GM23338 (cell line): ENCODE data around the gene PTMA. TPM values are rescaled to one million over a fixed set of nuclear protein-coding genes. Genes with fewer than 3 reads are reported as not detected.

ENCODE experiments used
- ATAC-seq: fragments of 200-7000 bp; cut with Tn5 transposase; 3 replicates; pipeline ENCODE4 v1.9.1; 2020
- DNase-seq: peaks from one replicate; pipeline ENCODE4 v3.0.0-alpha.2; 2015; ENCODE audit warnings: low spot score
- H2AFZ ChIP-seq: fragments of 200-600 bp; sonication (generic); 2 replicates; pipeline ENCODE4 v1.8.0; 2016; ENCODE audit warnings: antibody characterized with exemption, mild to moderate bottlenecking, moderate library complexity
- H3F3A ChIP-seq: fragments of 200-600 bp; sonication (generic); replicated peaks from 2 replicates; pipeline ENCODE4 v1.8.0; 2017; ENCODE audit warnings: antibody characterized with exemption, mixed run types, low read depth
- H3K27ac ChIP-seq: fragments of 200-600 bp; sonication (generic); 2 replicates; pipeline ENCODE4 v1.6.1; 2016; ENCODE audit warnings: low read depth
- H3K27me3 ChIP-seq: fragments of 200-600 bp; sonication (generic); 2 replicates; pipeline ENCODE4 v1.8.0; 2016; ENCODE audit warnings: mild to moderate bottlenecking, mixed run types, moderate library complexity; ENCODE audit not compliant: insufficient read depth
- H3K36me3 ChIP-seq: fragments of 200-600 bp; sonication (generic); 2 replicates; pipeline ENCODE4 v1.8.0; 2016; ENCODE audit warnings: mild to moderate bottlenecking; ENCODE audit not compliant: insufficient read depth
- H3K4me1 ChIP-seq: fragments of 200-600 bp; sonication (generic); 2 replicates; pipeline ENCODE4 v1.8.0; 2016; ENCODE audit warnings: mild to moderate bottlenecking, moderate library complexity; ENCODE audit not compliant: insufficient read depth
- H3K4me2 ChIP-seq: fragments of 200-600 bp; sonication (generic); 2 replicates; pipeline ENCODE4 v1.7.1; 2017; ENCODE audit warnings: mixed run types
- H3K4me3 ChIP-seq: fragments of 200-600 bp; sonication (generic); 2 replicates; pipeline ENCODE4 v1.6.1; 2016; ENCODE audit warnings: mixed run types
- H3K79me2 ChIP-seq: fragments of 200-600 bp; sonication (generic); replicated peaks from 2 replicates; pipeline ENCODE4 v1.8.0; 2017; ENCODE audit warnings: mild to moderate bottlenecking; ENCODE audit not compliant: insufficient read depth
- H3K9me2 ChIP-seq: fragments of 200-600 bp; sonication (generic); 2 replicates; pipeline ENCODE4 v1.8.0; 2017; ENCODE audit not compliant: insufficient read depth
- H4K20me1 ChIP-seq: fragments of 200-600 bp; sonication (generic); replicated peaks from 2 replicates; pipeline ENCODE4 v1.8.0; 2017; ENCODE audit warnings: mild to moderate bottlenecking; ENCODE audit not compliant: insufficient read depth
- H3K27ac Mint-ChIP-seq: 2 replicates; pipeline ENCODE4 v1.8.0; 2020; ENCODE audit warnings: inconsistent platforms, mild to moderate bottlenecking, moderate library complexity, mixed read lengths
- H3K27me3 Mint-ChIP-seq: 3 replicates; pipeline ENCODE4 v1.8.0; 2022; ENCODE audit warnings: low read depth, mild to moderate bottlenecking, moderate library complexity, mixed read lengths, inconsistent platforms; ENCODE audit not compliant: insufficient read depth, poor library complexity
- H3K36me3 Mint-ChIP-seq: 3 replicates; pipeline ENCODE4 v1.8.0; 2021; ENCODE audit warnings: low read depth, mild to moderate bottlenecking, inconsistent platforms, moderate library complexity, mixed read lengths
- H3K4me1 Mint-ChIP-seq: 3 replicates; pipeline ENCODE4 v1.8.0; 2020; ENCODE audit warnings: mild to moderate bottlenecking, inconsistent platforms, mixed read lengths
- H3K4me3 Mint-ChIP-seq: 3 replicates; pipeline ENCODE4 v1.8.0; 2021; ENCODE audit warnings: moderate library complexity, mild to moderate bottlenecking, inconsistent platforms, mixed read lengths
- H3K9me3 Mint-ChIP-seq: 3 replicates; pipeline ENCODE4 v1.8.0; 2020; ENCODE audit warnings: moderate library complexity, mild to moderate bottlenecking, inconsistent platforms, mixed read lengths
- EZH2 ChIP-seq: fragments of 200-600 bp; sonication (generic); IDR thresholded peaks from one replicate; pipeline ENCODE4 v1.8.0; 2017; ENCODE audit warnings: antibody characterized with exemption, mild to moderate bottlenecking, low read depth; ENCODE audit not compliant: unreplicated experiment
- JUNB ChIP-seq: IDR thresholded peaks from one replicate; pipeline ENCODE4 v1.6.1; 2016; ENCODE audit warnings: antibody characterized with exemption; ENCODE audit not compliant: unreplicated experiment
- POLR2AphosphoS5 ChIP-seq: IDR thresholded peaks from 2 replicates; pipeline ENCODE4 v1.6.1; 2016; ENCODE audit warnings: antibody characterized with exemption, low read depth
- STAT1 ChIP-seq: IDR thresholded peaks from one replicate; pipeline ENCODE4 v1.6.1; 2016; ENCODE audit warnings: antibody characterized with exemption; ENCODE audit not compliant: unreplicated experiment
- polyA plus RNA-seq: library from polyadenylated mRNA; unstranded; fragments of >200 nt; fragmentation: Nextera tagmentation; extraction: Ambion mirVana; gene quantifications from 2 replicates; pipeline ENCODE4 v1.2.1, GENCODE V29; 2016
- total RNA-seq: library from RNA; depleted of rRNA; stranded (reverse); fragments of >200 nt; shearing (Covaris generic); gene quantifications from 2 replicates; pipeline ENCODE4 v1.2.3, GENCODE V29; 2014
- TF ChIP-seq, protein P1 (sequence below), 2 experiments: fragments of 200-600 bp in 1 of 2; sonication (generic) in 1 of 2; conservative IDR thresholded peaks; 2 replicates each; pipeline versions ENCODE4 v1.5.1 to v1.6.1; 2016 to 2017; ENCODE audit warnings: antibody characterized with exemption in 2 of 2, low read depth in 2 of 2, mild to moderate bottlenecking in 2 of 2, moderate library complexity in 1 of 2

Gene PTMA
- total and polyA plus RNA-seq, 2 experiments from 2014 or later, result 1,861 to 8,990 TPM

DNA sequence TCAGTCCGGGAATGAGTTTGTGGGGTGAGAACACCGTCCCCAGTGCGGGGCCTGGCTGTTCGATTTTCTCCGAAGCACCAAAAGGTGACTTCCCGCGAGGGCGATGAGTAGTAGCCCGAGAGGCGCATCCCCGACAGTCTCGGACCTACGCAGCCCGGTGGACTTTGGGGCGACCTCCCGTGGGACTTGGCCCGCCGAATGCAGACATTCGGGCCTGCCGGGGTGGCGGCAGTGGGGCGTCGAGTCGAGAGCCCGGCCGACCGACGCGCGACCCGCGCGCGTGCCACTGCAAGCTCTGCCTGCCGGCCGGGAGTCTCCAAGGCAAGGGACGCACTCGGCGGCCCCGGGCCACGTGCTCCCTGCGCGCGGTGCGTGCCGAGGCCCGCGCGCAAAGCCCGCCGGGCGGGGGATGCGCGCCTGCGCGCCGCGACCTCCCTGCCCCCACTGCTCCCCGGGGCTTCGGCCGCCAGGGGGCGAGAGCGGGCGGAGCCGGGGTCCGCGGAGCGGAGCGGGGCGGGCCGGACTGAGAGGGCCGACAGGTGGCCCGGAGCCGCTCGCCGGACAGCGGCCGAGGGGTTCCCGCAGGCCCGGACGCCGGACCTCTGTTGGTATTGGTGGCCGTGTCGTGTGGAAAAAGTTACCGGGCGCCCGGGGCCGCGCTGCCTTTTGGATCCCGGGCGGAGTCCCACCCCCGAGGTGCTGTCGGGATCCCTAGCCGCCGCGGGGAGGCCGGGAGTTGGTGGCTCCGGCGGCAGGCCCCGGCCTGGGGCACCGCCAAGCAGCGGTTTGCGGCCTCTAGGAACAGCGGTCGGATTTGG is 1.9 kb downstream of the PTMA start:
- Histone ChIP-seq H2AFZ (no peak overlapping the region), H3K36me3 (peaks cover 29% of the 10 kb centered on the region), H3K79me2 (peaks cover 68% of the 10 kb centered on the region), H4K20me1 (peaks cover 17% of the 10 kb centered on the region), H3F3A (peaks cover 52% of the 10 kb centered on the region), H3K27me3 (no peaks in the 10 kb centered on the region), H3K4me2 (peak overlapping the region; percentile 100), H3K27ac (peak overlapping the region; percentile 99), H3K4me3 (peak overlapping the region; percentile 88), H3K4me1 (peaks cover 38% of the 10 kb centered on the region), H3K9me2 (no peaks in the 10 kb centered on the region)
- Mint-ChIP-seq H3K4me3 (peak overlapping the region; percentile 95), H3K36me3 (peaks cover 57% of the 10 kb centered on the region), H3K9me3 (peaks cover 22% of the 10 kb centered on the region), H3K27me3 (peaks cover 70% of the 10 kb centered on the region), H3K27ac (peak overlapping the region; percentile 99), H3K4me1 (peaks cover 32% of the 10 kb centered on the region)
- peak; percentile 67 for DNase-seq
- no peak; the same call in 2 of the 3 replicates for ATAC-seq
- TF ChIP-seq JUNB (no peak), POLR2AphosphoS5 (peak; percentile 51)
- TF ChIP-seq, protein P1, sequence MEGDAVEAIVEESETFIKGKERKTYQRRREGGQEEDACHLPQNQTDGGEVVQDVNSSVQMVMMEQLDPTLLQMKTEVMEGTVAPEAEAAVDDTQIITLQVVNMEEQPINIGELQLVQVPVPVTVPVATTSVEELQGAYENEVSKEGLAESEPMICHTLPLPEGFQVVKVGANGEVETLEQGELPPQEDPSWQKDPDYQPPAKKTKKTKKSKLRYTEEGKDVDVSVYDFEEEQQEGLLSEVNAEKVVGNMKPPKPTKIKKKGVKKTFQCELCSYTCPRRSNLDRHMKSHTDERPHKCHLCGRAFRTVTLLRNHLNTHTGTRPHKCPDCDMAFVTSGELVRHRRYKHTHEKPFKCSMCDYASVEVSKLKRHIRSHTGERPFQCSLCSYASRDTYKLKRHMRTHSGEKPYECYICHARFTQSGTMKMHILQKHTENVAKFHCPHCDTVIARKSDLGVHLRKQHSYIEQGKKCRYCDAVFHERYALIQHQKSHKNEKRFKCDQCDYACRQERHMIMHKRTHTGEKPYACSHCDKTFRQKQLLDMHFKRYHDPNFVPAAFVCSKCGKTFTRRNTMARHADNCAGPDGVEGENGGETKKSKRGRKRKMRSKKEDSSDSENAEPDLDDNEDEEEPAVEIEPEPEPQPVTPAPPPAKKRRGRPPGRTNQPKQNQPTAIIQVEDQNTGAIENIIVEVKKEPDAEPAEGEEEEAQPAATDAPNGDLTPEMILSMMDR (conservative IDR thresholded peaks at IDR 0.05; ENCODE audit: low read depth in 2 of 2), result peak in 1 of 2 experiments; percentile 59; a peak in 3 of 4 replicates

GRCh38 chr2:231710799-231711676 is 2.7 kb downstream of the PTMA start:
- Histone ChIP-seq H3K36me3 (peaks cover 29% of the 10 kb centered on the region), H3K4me2 (peak overlapping the region; percentile 100), H3K4me3 (peak overlapping the region; percentile 88), H4K20me1 (peaks cover 17% of the 10 kb centered on the region), H3K27me3 (no peaks in the 10 kb centered on the region), H3K27ac (peak overlapping the region; percentile 99), H2AFZ (no peak overlapping the region), H3K9me2 (no peaks in the 10 kb centered on the region), H3K79me2 (peaks cover 59% of the 10 kb centered on the region), H3K4me1 (peaks cover 31% of the 10 kb centered on the region), H3F3A (peaks cover 49% of the 10 kb centered on the region)
- no peak for DNase-seq
- H3K27ac Mint-ChIP-seq, result peak overlapping the region; percentile 96
- H3K9me3 Mint-ChIP-seq, result peaks cover 22% of the 10 kb centered on the region
- H3K4me3 Mint-ChIP-seq, result peak overlapping the region; percentile 90
- peaks cover 72% of the 10 kb centered on the region for H3K27me3 Mint-ChIP-seq
- H3K4me1 Mint-ChIP-seq, result peaks cover 39% of the 10 kb centered on the region
- TF ChIP-seq STAT1 (peak; percentile 4), POLR2AphosphoS5 (peak; percentile 1), EZH2 (no peak)
- no peak for ATAC-seq
- peaks cover 59% of the 10 kb centered on the region for H3K36me3 Mint-ChIP-seq
